Measurements from ENCODE around the gene ACOXL.

DNA sequence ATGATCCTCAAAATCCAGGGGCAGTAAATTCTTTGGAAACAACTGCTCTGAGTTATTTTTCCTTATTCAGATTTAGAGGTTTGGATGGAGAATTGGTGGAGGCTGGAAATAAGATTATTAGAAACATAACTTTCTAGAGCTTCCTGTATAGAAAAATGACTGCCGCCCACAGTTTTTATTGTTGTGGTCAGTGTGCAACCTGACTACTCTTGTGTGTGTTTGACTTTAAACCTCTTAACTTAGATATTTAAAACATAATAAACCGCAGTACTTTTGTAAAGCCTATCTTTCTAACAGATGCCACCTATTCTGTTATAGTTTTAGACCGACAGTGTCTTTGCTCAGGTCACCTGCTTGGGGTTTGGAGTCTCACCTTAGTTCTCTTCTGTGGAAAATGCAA, 272.9 kb downstream of the ACOXL start:
- TF ChIP-seq, protein P1, sequence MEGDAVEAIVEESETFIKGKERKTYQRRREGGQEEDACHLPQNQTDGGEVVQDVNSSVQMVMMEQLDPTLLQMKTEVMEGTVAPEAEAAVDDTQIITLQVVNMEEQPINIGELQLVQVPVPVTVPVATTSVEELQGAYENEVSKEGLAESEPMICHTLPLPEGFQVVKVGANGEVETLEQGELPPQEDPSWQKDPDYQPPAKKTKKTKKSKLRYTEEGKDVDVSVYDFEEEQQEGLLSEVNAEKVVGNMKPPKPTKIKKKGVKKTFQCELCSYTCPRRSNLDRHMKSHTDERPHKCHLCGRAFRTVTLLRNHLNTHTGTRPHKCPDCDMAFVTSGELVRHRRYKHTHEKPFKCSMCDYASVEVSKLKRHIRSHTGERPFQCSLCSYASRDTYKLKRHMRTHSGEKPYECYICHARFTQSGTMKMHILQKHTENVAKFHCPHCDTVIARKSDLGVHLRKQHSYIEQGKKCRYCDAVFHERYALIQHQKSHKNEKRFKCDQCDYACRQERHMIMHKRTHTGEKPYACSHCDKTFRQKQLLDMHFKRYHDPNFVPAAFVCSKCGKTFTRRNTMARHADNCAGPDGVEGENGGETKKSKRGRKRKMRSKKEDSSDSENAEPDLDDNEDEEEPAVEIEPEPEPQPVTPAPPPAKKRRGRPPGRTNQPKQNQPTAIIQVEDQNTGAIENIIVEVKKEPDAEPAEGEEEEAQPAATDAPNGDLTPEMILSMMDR (IDR thresholded peaks at IDR 0.05; ENCODE audit: low read depth, low read length, poor library complexity, severe bottlenecking) = no peak
- no peak for TF ChIP-seq EZH2phosphoT487 (IDR thresholded peaks at IDR 0.05; ENCODE audit: borderline replicate concordance, low read length)
